ENCODE data around the gene PREPL. TPM values are rescaled to one million over a fixed set of nuclear protein-coding genes. Genes with fewer than 3 reads are reported as not detected.
"Not testable (repeated sequence)": the region's sequence is repeated elsewhere in the genome, so short reads cannot be mapped to it uniquely, and the experiment has no call there.

The PREPL gene
- polyA plus RNA-seq (2013, experiment 1 of 2): 32.6 TPM
- 35.5 TPM for polyA plus RNA-seq (2013, experiment 2 of 2)

GRCh38 chr2:44361330-44362206 is at the start of gene PREPL, which contains the start of gene CAMKMT:
TSS of gene PREPL (minus strand) at chr2:44361494. CDS start at chr2:44346342, 15,152 bp downstream.
TSS of gene CAMKMT (plus strand) at chr2:44361947.
- Histone ChIP-seq H3K4me1 (ENCODE audit: control insufficient read depth, insufficient read depth, low read length, poor library complexity, severe bottlenecking) (no peaks in the 10 kb centered on the region), H3K36me3 (ENCODE audit: control insufficient read depth, insufficient read depth, low read length) (no peaks in the 10 kb centered on the region), H3K9me3 (ENCODE audit: control insufficient read depth, low read length) (no peaks in the 10 kb centered on the region), H3K4me3 (ENCODE audit: extremely low read depth, insufficient read depth, low read length, poor library complexity, severe bottlenecking) (peak within 1 kb of the TSS; percentile 93), H3K27ac (ENCODE audit: low read depth, low read length, severe bottlenecking) (peak within 1 kb of the TSS; percentile 98)
- WGBS, 2 experiments (ENCODE audit: insufficient coverage in 2 of 2): 0% methylated on average over 51 of the region's 57 CpGs

GRCh38 chr2:44398243-44398897 is 37.1 kb upstream of the PREPL start:
- Histone ChIP-seq H3K4me3 (ENCODE audit: extremely low read depth, insufficient read depth, low read length, poor library complexity, severe bottlenecking) (no peak overlapping the region), H3K27ac (ENCODE audit: low read depth, low read length, severe bottlenecking) (no peak overlapping the region), H3K36me3 (ENCODE audit: control insufficient read depth, insufficient read depth, low read length) (no peaks in the 10 kb centered on the region), H3K9me3 (ENCODE audit: control insufficient read depth, low read length) (no peaks in the 10 kb centered on the region), H3K4me1 (ENCODE audit: control insufficient read depth, insufficient read depth, low read length, poor library complexity, severe bottlenecking) (no peaks in the 10 kb centered on the region)
- 86% methylated on average over 1 of the region's 6 CpGs; no CpG with 5 or more reads in 1 of the 2 experiments for WGBS, 2 experiments (ENCODE audit: insufficient coverage in 2 of 2)

DNA sequence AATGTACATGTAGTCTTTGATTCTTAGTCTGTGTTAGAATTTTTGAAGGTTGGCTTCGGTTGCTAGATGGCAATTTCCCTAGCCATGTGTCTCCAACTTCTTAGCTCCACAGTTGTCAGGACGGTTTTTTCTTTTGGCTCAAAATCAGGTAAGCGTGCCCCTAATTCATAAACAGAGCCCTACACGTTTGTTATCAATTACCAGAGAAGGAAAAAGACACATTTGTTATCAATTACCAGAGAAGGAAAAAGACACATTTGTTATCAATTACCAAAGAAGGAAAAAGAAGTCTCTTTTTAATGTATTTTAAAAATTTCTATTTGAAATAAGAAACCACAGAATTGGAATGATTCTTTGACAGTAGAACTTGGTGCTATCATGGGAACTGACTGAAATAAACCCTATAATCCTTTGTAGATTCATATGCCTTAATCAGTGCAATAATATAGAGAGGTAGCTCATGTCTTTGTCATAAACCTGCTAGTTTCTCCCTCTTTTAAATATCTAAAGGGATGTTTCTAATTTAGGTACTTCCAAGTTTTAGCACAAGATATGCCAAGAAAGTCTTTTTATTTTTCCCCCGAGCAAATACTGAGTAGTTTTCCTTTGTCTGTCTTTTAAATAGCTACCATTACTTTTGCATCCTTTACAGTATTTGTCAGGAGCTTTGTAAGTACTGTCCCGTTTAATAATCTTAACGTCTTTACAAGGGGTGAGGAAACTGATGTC is 36.3 kb upstream of the PREPL start:
- no peaks in the 10 kb centered on the region for H3K4me1 ChIP-seq (ENCODE audit: control insufficient read depth, insufficient read depth, low read length, poor library complexity, severe bottlenecking)
- H3K36me3 ChIP-seq (ENCODE audit: control insufficient read depth, insufficient read depth, low read length): no peaks in the 10 kb centered on the region
- H3K27ac ChIP-seq (ENCODE audit: low read depth, low read length, severe bottlenecking): no peak overlapping the region
- WGBS, 2 experiments (ENCODE audit: insufficient coverage in 2 of 2): no CpG with 5 or more reads among the region's 7 CpGs
- no peaks in the 10 kb centered on the region for H3K9me3 ChIP-seq (ENCODE audit: control insufficient read depth, low read length)
- no peak overlapping the region for H3K4me3 ChIP-seq (ENCODE audit: extremely low read depth, insufficient read depth, low read length, poor library complexity, severe bottlenecking)

- WGBS, 2 experiments (ENCODE audit: insufficient coverage in 2 of 2): no CpG with 5 or more reads among the region's 3 CpGs
- H3K9me3 ChIP-seq (ENCODE audit: control insufficient read depth, low read length): no peaks in the 10 kb centered on the region
- H3K4me3 ChIP-seq (ENCODE audit: extremely low read depth, insufficient read depth, low read length, poor library complexity, severe bottlenecking): no peak overlapping the region
- H3K4me1 ChIP-seq (ENCODE audit: control insufficient read depth, insufficient read depth, low read length, poor library complexity, severe bottlenecking): no peaks in the 10 kb centered on the region
- no peaks in the 10 kb centered on the region for H3K36me3 ChIP-seq (ENCODE audit: control insufficient read depth, insufficient read depth, low read length)
- no peak overlapping the region for H3K27ac ChIP-seq (ENCODE audit: low read depth, low read length, severe bottlenecking)
Observed at GRCh38 chr2:44392338-44392943, 31.1 kb upstream of the PREPL start.

- Histone ChIP-seq H3K4me3 (ENCODE audit: extremely low read depth, insufficient read depth, low read length, poor library complexity, severe bottlenecking) (no peak overlapping the region), H3K27ac (ENCODE audit: low read depth, low read length, severe bottlenecking) (no peak overlapping the region), H3K4me1 (ENCODE audit: control insufficient read depth, insufficient read depth, low read length, poor library complexity, severe bottlenecking) (no peaks in the 10 kb centered on the region), H3K9me3 (ENCODE audit: control insufficient read depth, low read length) (no peaks in the 10 kb centered on the region), H3K36me3 (ENCODE audit: control insufficient read depth, insufficient read depth, low read length) (no peaks in the 10 kb centered on the region)
- WGBS, 2 experiments (ENCODE audit: insufficient coverage in 2 of 2): no CpG with 5 or more reads among the region's 1 CpG
Observed at GRCh38 chr2:44389895-44390294, 28.6 kb upstream of the PREPL start.

DNA sequence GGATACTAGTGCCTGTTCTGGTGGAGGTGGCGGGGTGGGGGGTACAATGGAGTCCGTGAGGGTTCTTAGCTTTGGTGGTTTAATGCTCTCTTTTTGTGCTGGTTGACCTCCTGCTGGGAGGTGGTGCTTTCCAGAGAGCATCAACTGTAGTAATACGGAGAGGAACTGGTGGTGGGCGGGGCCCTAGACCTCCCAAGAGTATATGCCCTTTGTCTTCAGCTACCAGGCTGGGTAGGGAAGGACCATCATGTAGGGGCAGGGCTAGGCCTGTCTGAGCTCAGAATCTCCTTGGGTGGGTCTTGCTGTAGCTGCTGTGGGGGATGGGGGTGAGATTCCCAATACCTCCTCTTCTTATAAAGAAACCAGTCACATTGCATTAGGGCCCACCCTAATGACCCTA is 27.6 kb upstream of the PREPL start:
- H3K27ac ChIP-seq (ENCODE audit: low read depth, low read length, severe bottlenecking): no peak overlapping the region
- H3K36me3 ChIP-seq (ENCODE audit: control insufficient read depth, insufficient read depth, low read length): no peaks in the 10 kb centered on the region
- no peaks in the 10 kb centered on the region for H3K9me3 ChIP-seq (ENCODE audit: control insufficient read depth, low read length)
- 68 to 80% methylated on average over 3 to 4 of the region's 4 CpGs for WGBS, 2 experiments (ENCODE audit: insufficient coverage in 2 of 2)
- no peak overlapping the region for H3K4me3 ChIP-seq (ENCODE audit: extremely low read depth, insufficient read depth, low read length, poor library complexity, severe bottlenecking)
- H3K4me1 ChIP-seq (ENCODE audit: control insufficient read depth, insufficient read depth, low read length, poor library complexity, severe bottlenecking): no peaks in the 10 kb centered on the region

DNA sequence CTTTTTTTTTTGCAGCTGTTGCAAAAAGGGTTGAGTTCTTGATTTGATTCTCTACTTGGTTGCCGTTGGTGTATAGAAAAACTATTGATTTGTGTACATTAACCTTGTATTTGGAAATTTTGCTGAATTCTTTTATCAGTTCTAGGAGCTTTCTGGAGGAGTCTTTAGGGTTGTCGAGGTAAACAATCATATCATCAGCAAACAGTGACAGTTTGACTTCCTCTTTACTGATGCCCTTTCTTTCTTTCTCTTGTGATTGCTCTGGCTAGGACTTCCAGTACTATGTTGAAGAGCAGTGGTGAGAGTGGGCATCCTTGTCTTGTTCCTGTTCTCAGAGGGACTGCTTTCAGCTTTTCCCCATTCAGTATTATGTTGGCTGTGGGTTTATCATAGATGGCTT is 23.9 kb upstream of the PREPL start:
- not testable (repeated sequence) for H3K36me3 ChIP-seq (ENCODE audit: control insufficient read depth, insufficient read depth, low read length); H3K4me1 ChIP-seq (ENCODE audit: control insufficient read depth, insufficient read depth, low read length, poor library complexity, severe bottlenecking); H3K9me3 ChIP-seq (ENCODE audit: control insufficient read depth, low read length); H3K4me3 ChIP-seq (ENCODE audit: extremely low read depth, insufficient read depth, low read length, poor library complexity, severe bottlenecking); H3K27ac ChIP-seq (ENCODE audit: low read depth, low read length, severe bottlenecking)
- WGBS, 2 experiments (ENCODE audit: insufficient coverage in 2 of 2): 80% methylated on average over 1 of the region's 2 CpGs; no CpG with 5 or more reads in 1 of the 2 experiments

DNA sequence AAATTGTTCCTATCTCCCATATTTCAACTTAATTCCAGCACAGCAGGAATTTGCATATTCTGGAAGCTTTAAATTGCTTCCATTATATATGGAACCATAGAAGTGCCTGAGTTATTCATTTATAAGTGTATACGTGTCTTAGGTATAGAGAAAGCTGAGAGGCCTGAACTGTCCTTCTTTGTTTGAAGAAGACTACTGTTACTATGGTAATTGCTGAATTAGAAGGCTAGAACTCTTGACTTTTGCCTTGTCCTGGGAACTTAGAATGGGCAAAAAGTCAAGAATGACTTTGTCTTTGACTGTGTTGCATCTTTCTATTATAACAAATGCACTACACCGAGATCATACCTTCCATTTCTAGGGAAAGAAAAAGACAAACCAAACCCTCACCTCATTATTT is 16.2 kb upstream of the PREPL start:
- H3K4me1 ChIP-seq (ENCODE audit: control insufficient read depth, insufficient read depth, low read length, poor library complexity, severe bottlenecking): peaks cover 5% of the 10 kb centered on the region
- whole genome bisulfite sequencing, 2 experiments (ENCODE audit: insufficient coverage in 2 of 2): 78 to 100% methylated on average over 1 of the region's 2 CpGs
- H3K4me3 ChIP-seq (ENCODE audit: extremely low read depth, insufficient read depth, low read length, poor library complexity, severe bottlenecking): no peak overlapping the region
- no peak overlapping the region for H3K27ac ChIP-seq (ENCODE audit: low read depth, low read length, severe bottlenecking)
- H3K36me3 ChIP-seq (ENCODE audit: control insufficient read depth, insufficient read depth, low read length): no peaks in the 10 kb centered on the region
- no peaks in the 10 kb centered on the region for H3K9me3 ChIP-seq (ENCODE audit: control insufficient read depth, low read length)

- Histone ChIP-seq H3K4me1 (ENCODE audit: control insufficient read depth, insufficient read depth, low read length, poor library complexity, severe bottlenecking) (no peaks in the 10 kb centered on the region), H3K27ac (ENCODE audit: low read depth, low read length, severe bottlenecking) (no peak overlapping the region), H3K4me3 (ENCODE audit: extremely low read depth, insufficient read depth, low read length, poor library complexity, severe bottlenecking) (no peak overlapping the region), H3K36me3 (ENCODE audit: control insufficient read depth, insufficient read depth, low read length) (no peaks in the 10 kb centered on the region), H3K9me3 (ENCODE audit: control insufficient read depth, low read length) (no peaks in the 10 kb centered on the region)
- 20% methylated on average over 1 of the region's 3 CpGs; no CpG with 5 or more reads in 1 of the 2 experiments for WGBS, 2 experiments (ENCODE audit: insufficient coverage in 2 of 2)
Observed at GRCh38 chr2:44372246-44372645, 11.0 kb upstream of the PREPL start.

GRCh38 chr2:44371445-44371844 is 10.2 kb upstream of the PREPL start:
- Histone ChIP-seq H3K4me3 (ENCODE audit: extremely low read depth, insufficient read depth, low read length, poor library complexity, severe bottlenecking) (no peak overlapping the region), H3K36me3 (ENCODE audit: control insufficient read depth, insufficient read depth, low read length) (no peaks in the 10 kb centered on the region), H3K9me3 (ENCODE audit: control insufficient read depth, low read length) (no peaks in the 10 kb centered on the region), H3K4me1 (ENCODE audit: control insufficient read depth, insufficient read depth, low read length, poor library complexity, severe bottlenecking) (no peaks in the 10 kb centered on the region), H3K27ac (ENCODE audit: low read depth, low read length, severe bottlenecking) (no peak overlapping the region)
